HG02588 (cell line): ENCODE measurements around the gene NRDC.
A peak's percentile ranks its signal among the peaks of the same experiment; 100 is the strongest.
"Not testable (repeated sequence)": the region's sequence is repeated elsewhere in the genome, so short reads cannot be mapped to it uniquely, and the experiment has no call there.

Source experiments
- ATAC-seq: cut with Tn5 transposase; IDR thresholded peaks from one replicate; pipeline ENCODE4 v1.9.1; 2021; ENCODE audit warnings: mild to moderate bottlenecking, moderate library complexity; ENCODE audit not compliant: unreplicated experiment

The NRDC gene

GRCh38 chr1:51843948-51844347 is 34.6 kb downstream of the NRDC start:
- no peak for ATAC-seq

GRCh38 chr1:51842261-51842660 is 36.3 kb downstream of the NRDC start:
- ATAC-seq, result no peak

- no peak for ATAC-seq
Observed at GRCh38 chr1:51840743-51841461, 37.6 kb downstream of the NRDC start.

GRCh38 chr1:51840182-51840581 is 38.3 kb downstream of the NRDC start:
- ATAC-seq, result no peak

- ATAC-seq, result no peak
Observed at GRCh38 chr1:51839094-51839493, 39.4 kb downstream of the NRDC start.

GRCh38 chr1:51837243-51837642 is 41.3 kb downstream of the NRDC start:
- no peak for ATAC-seq

- ATAC-seq, result no peak
Observed at GRCh38 chr1:51833700-51834099, 44.8 kb downstream of the NRDC start.

GRCh38 chr1:51829058-51829457 is 49.5 kb downstream of the NRDC start:
- no peak for ATAC-seq

- ATAC-seq, result no peak
Observed at GRCh38 chr1:51819810-51820209, 58.7 kb downstream of the NRDC start.

- not testable (repeated sequence) for ATAC-seq
Observed at GRCh38 chr1:51819021-51819420, 59.5 kb downstream of the NRDC start.

- ATAC-seq, result no peak
Observed at GRCh38 chr1:51818487-51818886, 60.0 kb downstream of the NRDC start.

- no peak for ATAC-seq
Observed at GRCh38 chr1:51814513-51814912, 64.0 kb downstream of the NRDC start.

- peak; percentile 49 for ATAC-seq
Observed at GRCh38 chr1:51799372-51799771, 79.2 kb downstream of the NRDC start.

- no peak for ATAC-seq
Observed at GRCh38 chr1:51794868-51795267, 83.7 kb downstream of the NRDC start.

GRCh38 chr1:51794260-51794659 is 84.3 kb downstream of the NRDC start:
- no peak for ATAC-seq

GRCh38 chr1:51792864-51793263 is 85.7 kb downstream of the NRDC start:
- ATAC-seq, result no peak

GRCh38 chr1:51791888-51792287 is 86.6 kb downstream of the NRDC start:
- ATAC-seq, result no peak

GRCh38 chr1:51790385-51790784 is 88.1 kb downstream of the NRDC start:
- ATAC-seq, result no peak

GRCh38 chr1:51789342-51789741 is 89.2 kb downstream of the NRDC start:
- ATAC-seq, result no peak

GRCh38 chr1:51788938-51789337 is 89.6 kb downstream of the NRDC start:
- ATAC-seq, result no peak

- no peak for ATAC-seq
Observed at GRCh38 chr1:51784997-51785421, 93.5 kb downstream of the NRDC start.

GRCh38 chr1:51780927-51781326 is 97.6 kb downstream of the NRDC start:
- ATAC-seq, result no peak

GRCh38 chr1:51776408-51776807 is 102.1 kb downstream of the NRDC start:
- no peak for ATAC-seq
